Raji (cell line): ENCODE measurements around the gene DENND1A.

ENCODE experiments used
- POLR2A ChIP-seq: IDR thresholded peaks from 2 replicates; pipeline ENCODE4 v1.6.1; 2011; ENCODE audit warnings: low read depth, low read length, control low read depth; ENCODE audit not compliant: insufficient read depth

The DENND1A gene

GRCh38 chr9:123605286-123605685, 324.6 kb downstream of the DENND1A start:
- no peak for TF ChIP-seq POLR2A

GRCh38 chr9:123604861-123605260, 325.1 kb downstream of the DENND1A start:
- TF ChIP-seq POLR2A = no peak

GRCh38 chr9:123601828-123602227, 328.1 kb downstream of the DENND1A start:
- no peak for TF ChIP-seq POLR2A

GRCh38 chr9:123599781-123600180, 330.1 kb downstream of the DENND1A start:
- TF ChIP-seq POLR2A = no peak

GRCh38 chr9:123597876-123598556, 331.9 kb downstream of the DENND1A start:
- no peak for TF ChIP-seq POLR2A

- TF ChIP-seq POLR2A = no peak
These were observed 332.9 kb downstream of the DENND1A start for GRCh38 chr9:123597048-123597447.

GRCh38 chr9:123591283-123591682, 338.6 kb downstream of the DENND1A start:
- TF ChIP-seq POLR2A = no peak

- TF ChIP-seq POLR2A = no peak
These were observed 339.4 kb downstream of the DENND1A start for GRCh38 chr9:123590499-123590898.

- no peak for TF ChIP-seq POLR2A
These were observed 340.3 kb downstream of the DENND1A start for GRCh38 chr9:123589361-123590239.

- TF ChIP-seq POLR2A = no peak
These were observed 343.7 kb downstream of the DENND1A start for GRCh38 chr9:123586275-123586674.

- TF ChIP-seq POLR2A = no peak
These were observed 345.4 kb downstream of the DENND1A start for GRCh38 chr9:123584202-123585176.

- no peak for TF ChIP-seq POLR2A
These were observed 346.3 kb downstream of the DENND1A start for GRCh38 chr9:123583646-123584045.

GRCh38 chr9:123571240-123571639, 358.7 kb downstream of the DENND1A start:
- no peak for TF ChIP-seq POLR2A

GRCh38 chr9:123568691-123569688, 360.9 kb downstream of the DENND1A start:
- no peak for TF ChIP-seq POLR2A
